ENCODE data around the gene NAA40. TPM values are rescaled to one million over a fixed set of nuclear protein-coding genes. Genes with fewer than 3 reads are reported as not detected.

NAA40 gene
- total and polyA plus RNA-seq, 2 of the 13 experiments (the other 11 are each of a cell fraction or from before 2014, with no cell fraction given): 11.1 to 17.9 TPM

DNA sequence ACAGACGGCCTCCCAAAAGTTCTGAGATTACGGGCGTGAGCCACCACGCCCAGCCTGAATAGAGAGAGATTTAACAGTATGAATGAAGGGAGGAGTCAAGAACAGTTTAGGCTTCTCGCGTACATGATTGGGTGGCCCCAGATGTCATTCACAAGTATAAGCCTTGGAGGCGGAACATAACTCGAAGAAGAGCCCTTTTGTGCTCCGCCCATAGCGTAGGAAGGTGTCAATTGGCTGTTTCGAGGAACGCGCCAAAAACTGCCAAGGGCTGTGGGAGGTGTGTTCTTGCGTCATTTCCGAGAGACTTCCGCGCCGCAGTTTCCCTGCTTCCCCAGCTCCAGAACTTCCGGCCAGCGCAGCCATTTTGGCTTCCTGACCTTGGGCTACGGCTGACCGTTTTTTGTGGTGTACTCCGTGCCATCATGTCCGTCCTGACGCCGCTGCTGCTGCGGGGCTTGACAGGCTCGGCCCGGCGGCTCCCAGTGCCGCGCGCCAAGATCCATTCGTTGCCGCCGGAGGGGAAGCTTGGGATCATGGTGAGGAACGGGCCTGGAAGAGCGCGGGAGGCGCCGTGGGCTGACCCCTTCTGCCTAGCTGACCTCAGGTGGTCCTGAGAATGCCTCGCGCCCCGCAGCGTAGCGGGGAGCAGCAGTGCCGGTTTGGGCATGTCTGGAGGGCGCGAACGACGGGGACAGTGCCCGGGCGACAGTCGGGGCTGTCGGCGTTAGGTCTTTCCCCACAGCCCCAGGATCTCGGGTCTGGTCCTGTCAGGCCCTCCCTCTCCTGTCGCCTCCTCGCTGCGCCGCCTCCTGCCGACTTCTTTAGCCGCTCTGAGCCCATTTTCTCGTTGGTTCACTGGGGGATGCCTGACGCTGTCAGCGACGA lies 35.7 kb downstream of the NAA40 start, which contains the start of gene COX8A (continued):
- TF ChIP-seq, protein P1, sequence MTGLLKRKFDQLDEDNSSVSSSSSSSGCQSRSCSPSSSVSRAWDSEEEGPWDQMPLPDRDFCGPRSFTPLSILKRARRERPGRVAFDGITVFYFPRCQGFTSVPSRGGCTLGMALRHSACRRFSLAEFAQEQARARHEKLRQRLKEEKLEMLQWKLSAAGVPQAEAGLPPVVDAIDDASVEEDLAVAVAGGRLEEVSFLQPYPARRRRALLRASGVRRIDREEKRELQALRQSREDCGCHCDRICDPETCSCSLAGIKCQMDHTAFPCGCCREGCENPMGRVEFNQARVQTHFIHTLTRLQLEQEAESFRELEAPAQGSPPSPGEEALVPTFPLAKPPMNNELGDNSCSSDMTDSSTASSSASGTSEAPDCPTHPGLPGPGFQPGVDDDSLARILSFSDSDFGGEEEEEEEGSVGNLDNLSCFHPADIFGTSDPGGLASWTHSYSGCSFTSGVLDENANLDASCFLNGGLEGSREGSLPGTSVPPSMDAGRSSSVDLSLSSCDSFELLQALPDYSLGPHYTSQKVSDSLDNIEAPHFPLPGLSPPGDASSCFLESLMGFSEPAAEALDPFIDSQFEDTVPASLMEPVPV (CRISPR knock-in tag; IDR thresholded peaks at IDR 0.05): peak; percentile 80; the same call in 1 of the 2 replicates
- 0 out of 2 replicates have a peak, but pooled peaks have one; percentile 20 for TF ChIP-seq ZNF12 (CRISPR knock-in tag; IDR thresholded peaks at IDR 0.05)
- no peak for TF ChIP-seq HDAC6 (IDR thresholded peaks at IDR 0.05; ENCODE audit: low read depth, low read length)
- peak; percentile 93 for TF ChIP-seq SP2 (CRISPR knock-in tag; IDR thresholded peaks at IDR 0.05)
- TF ChIP-seq ELF1 (CRISPR knock-in tag; IDR thresholded peaks at IDR 0.05): peak; percentile 95
- peak; percentile 84; the same call in 1 of the 2 replicates for TF ChIP-seq ZNF33B (CRISPR knock-in tag; IDR thresholded peaks at IDR 0.05)
- TF ChIP-seq TBX3 (IDR thresholded peaks at IDR 0.05; ENCODE audit: borderline replicate concordance): no peak
- TF ChIP-seq ZNF605 (CRISPR knock-in tag; IDR thresholded peaks at IDR 0.05): peak; percentile 96
- TF ChIP-seq RXRA (CRISPR knock-in tag; IDR thresholded peaks at IDR 0.05): peak; percentile 68; the same call in 1 of the 2 replicates
- TF ChIP-seq ZNF713 (CRISPR knock-in tag; IDR thresholded peaks at IDR 0.05): no peak
- TF ChIP-seq MEF2D (CRISPR knock-in tag; IDR thresholded peaks at IDR 0.05): 0 out of 2 replicates have a peak, but pooled peaks have one; percentile 15
- TF ChIP-seq, protein P2, sequence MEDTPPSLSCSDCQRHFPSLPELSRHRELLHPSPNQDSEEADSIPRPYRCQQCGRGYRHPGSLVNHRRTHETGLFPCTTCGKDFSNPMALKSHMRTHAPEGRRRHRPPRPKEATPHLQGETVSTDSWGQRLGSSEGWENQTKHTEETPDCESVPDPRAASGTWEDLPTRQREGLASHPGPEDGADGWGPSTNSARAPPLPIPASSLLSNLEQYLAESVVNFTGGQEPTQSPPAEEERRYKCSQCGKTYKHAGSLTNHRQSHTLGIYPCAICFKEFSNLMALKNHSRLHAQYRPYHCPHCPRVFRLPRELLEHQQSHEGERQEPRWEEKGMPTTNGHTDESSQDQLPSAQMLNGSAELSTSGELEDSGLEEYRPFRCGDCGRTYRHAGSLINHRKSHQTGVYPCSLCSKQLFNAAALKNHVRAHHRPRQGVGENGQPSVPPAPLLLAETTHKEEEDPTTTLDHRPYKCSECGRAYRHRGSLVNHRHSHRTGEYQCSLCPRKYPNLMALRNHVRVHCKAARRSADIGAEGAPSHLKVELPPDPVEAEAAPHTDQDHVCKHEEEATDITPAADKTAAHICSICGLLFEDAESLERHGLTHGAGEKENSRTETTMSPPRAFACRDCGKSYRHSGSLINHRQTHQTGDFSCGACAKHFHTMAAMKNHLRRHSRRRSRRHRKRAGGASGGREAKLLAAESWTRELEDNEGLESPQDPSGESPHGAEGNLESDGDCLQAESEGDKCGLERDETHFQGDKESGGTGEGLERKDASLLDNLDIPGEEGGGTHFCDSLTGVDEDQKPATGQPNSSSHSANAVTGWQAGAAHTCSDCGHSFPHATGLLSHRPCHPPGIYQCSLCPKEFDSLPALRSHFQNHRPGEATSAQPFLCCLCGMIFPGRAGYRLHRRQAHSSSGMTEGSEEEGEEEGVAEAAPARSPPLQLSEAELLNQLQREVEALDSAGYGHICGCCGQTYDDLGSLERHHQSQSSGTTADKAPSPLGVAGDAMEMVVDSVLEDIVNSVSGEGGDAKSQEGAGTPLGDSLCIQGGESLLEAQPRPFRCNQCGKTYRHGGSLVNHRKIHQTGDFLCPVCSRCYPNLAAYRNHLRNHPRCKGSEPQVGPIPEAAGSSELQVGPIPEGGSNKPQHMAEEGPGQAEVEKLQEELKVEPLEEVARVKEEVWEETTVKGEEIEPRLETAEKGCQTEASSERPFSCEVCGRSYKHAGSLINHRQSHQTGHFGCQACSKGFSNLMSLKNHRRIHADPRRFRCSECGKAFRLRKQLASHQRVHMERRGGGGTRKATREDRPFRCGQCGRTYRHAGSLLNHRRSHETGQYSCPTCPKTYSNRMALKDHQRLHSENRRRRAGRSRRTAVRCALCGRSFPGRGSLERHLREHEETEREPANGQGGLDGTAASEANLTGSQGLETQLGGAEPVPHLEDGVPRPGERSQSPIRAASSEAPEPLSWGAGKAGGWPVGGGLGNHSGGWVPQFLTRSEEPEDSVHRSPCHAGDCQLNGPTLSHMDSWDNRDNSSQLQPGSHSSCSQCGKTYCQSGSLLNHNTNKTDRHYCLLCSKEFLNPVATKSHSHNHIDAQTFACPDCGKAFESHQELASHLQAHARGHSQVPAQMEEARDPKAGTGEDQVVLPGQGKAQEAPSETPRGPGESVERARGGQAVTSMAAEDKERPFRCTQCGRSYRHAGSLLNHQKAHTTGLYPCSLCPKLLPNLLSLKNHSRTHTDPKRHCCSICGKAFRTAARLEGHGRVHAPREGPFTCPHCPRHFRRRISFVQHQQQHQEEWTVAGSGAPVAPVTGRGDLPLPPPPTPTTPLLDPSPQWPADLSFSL (CRISPR knock-in tag; IDR thresholded peaks at IDR 0.05): no peak
- TF ChIP-seq ZNF274 (CRISPR knock-in tag; IDR thresholded peaks at IDR 0.05): peak; percentile 93
- no peak for TF ChIP-seq TBL1XR1 (IDR thresholded peaks at IDR 0.05; ENCODE audit: borderline replicate concordance, low read length, partially characterized antibody)
- TF ChIP-seq, protein P3, sequence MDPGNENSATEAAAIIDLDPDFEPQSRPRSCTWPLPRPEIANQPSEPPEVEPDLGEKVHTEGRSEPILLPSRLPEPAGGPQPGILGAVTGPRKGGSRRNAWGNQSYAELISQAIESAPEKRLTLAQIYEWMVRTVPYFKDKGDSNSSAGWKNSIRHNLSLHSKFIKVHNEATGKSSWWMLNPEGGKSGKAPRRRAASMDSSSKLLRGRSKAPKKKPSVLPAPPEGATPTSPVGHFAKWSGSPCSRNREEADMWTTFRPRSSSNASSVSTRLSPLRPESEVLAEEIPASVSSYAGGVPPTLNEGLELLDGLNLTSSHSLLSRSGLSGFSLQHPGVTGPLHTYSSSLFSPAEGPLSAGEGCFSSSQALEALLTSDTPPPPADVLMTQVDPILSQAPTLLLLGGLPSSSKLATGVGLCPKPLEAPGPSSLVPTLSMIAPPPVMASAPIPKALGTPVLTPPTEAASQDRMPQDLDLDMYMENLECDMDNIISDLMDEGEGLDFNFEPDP (CRISPR knock-in tag; conservative IDR thresholded peaks at IDR 0.05): 0 out of 2 replicates have a peak, but pooled peaks have one; percentile 65
- 0 out of 2 replicates have a peak, but pooled peaks have one; percentile 55 for TF ChIP-seq RFX5 (IDR thresholded peaks at IDR 0.05; ENCODE audit: low read depth, low read length)
- no peak for TF ChIP-seq GTF3A (CRISPR knock-in tag; conservative IDR thresholded peaks at IDR 0.05)
- peak; percentile 84 for TF ChIP-seq ZNF563 (CRISPR knock-in tag; IDR thresholded peaks at IDR 0.05)
- no peak for TF ChIP-seq ZNF674 (CRISPR knock-in tag; IDR thresholded peaks at IDR 0.05; ENCODE audit: low read depth)
- no peak for TF ChIP-seq SATB2 (CRISPR knock-in tag; IDR thresholded peaks at IDR 0.05)
